Neuronal stem cell (in vitro differentiated cells): Measurements from ENCODE around the gene ZNF581.
A peak's percentile ranks its signal among the peaks of the same experiment; 100 is the strongest.

Experiments used
- DNase-seq: peaks from one replicate; pipeline ENCODE4 v3.0.0-alpha.2; 2013; ENCODE audit warnings: low spot score
- H2AFZ ChIP-seq: one replicate; pipeline ENCODE4 v1.6.1; 2013; ENCODE audit warnings: mild to moderate bottlenecking, low read length, inconsistent platforms
- H2AK5ac ChIP-seq: 2 replicates; pipeline ENCODE4 v1.6.1; 2013; ENCODE audit warnings: low read depth, mild to moderate bottlenecking, inconsistent platforms, low read length, moderate library complexity, mixed read lengths
- H2BK120ac ChIP-seq: 2 replicates; pipeline ENCODE4 v1.6.1; 2013; ENCODE audit warnings: low read depth, mild to moderate bottlenecking, inconsistent platforms, low read length, moderate library complexity, mixed read lengths
- H2BK12ac ChIP-seq: one replicate; pipeline ENCODE4 v1.6.1; 2013; ENCODE audit warnings: low read length, inconsistent platforms
- H2BK15ac ChIP-seq: 2 replicates; pipeline ENCODE4 v1.6.1; 2013; ENCODE audit warnings: mild to moderate bottlenecking, low read length, inconsistent platforms, mixed read lengths
- H2BK5ac ChIP-seq: one replicate; pipeline ENCODE4 v1.6.1; 2013; ENCODE audit warnings: inconsistent platforms, mild to moderate bottlenecking, low read length, moderate library complexity
- H3K14ac ChIP-seq: one replicate; pipeline ENCODE4 v1.6.1; 2013; ENCODE audit warnings: low read length, inconsistent platforms
- H3K18ac ChIP-seq: 2 replicates; pipeline ENCODE4 v1.6.1; 2013; ENCODE audit warnings: low read length, inconsistent platforms
- H3K23ac ChIP-seq: 2 replicates; pipeline ENCODE4 v1.6.1; 2013; ENCODE audit warnings: low read depth, mild to moderate bottlenecking, mixed read lengths, low read length, inconsistent platforms; ENCODE audit not compliant: poor library complexity
- H3K27ac ChIP-seq: replicated peaks from 3 replicates; pipeline ENCODE4 v1.5.1; 2013; ENCODE audit warnings: low read length, inconsistent platforms
- H3K27me3 ChIP-seq, 3 experiments: 2 replicates each; pipeline ENCODE4 v1.6.1; 2013; ENCODE audit warnings: low read length in 3 of 3, mild to moderate bottlenecking in 2 of 3, inconsistent platforms in 1 of 3, low read depth in 1 of 3, mixed read lengths in 1 of 3, moderate library complexity in 1 of 3; ENCODE audit not compliant: control insufficient read depth in 3 of 3, insufficient read depth in 3 of 3
- H3K36me3 ChIP-seq, 2 donors: replicated peaks in 1 of 2; 2 replicates each; pipeline ENCODE4 v1.6.1; 2013; ENCODE audit warnings: low read length in 2 of 2; ENCODE audit not compliant: control insufficient read depth in 2 of 2, insufficient read depth in 2 of 2
- H3K4ac ChIP-seq: 2 replicates; pipeline ENCODE4 v1.6.1; 2013; ENCODE audit warnings: inconsistent platforms, mild to moderate bottlenecking, low read length, moderate library complexity
- H3K4me1 ChIP-seq, 2 donors: 1 replicate in 1 of 2; 2 replicates in 1 of 2; pipeline ENCODE4 v1.6.1; 2013; ENCODE audit warnings: low read length in 2 of 2, low read depth in 1 of 2; ENCODE audit not compliant: control insufficient read depth in 2 of 2, insufficient read depth in 1 of 2
- H3K4me2 ChIP-seq: one replicate; pipeline ENCODE4 v1.6.1; 2013; ENCODE audit warnings: mild to moderate bottlenecking, low read length, inconsistent platforms; ENCODE audit not compliant: insufficient read depth, poor library complexity, severe bottlenecking
- H3K4me3 ChIP-seq, 2 donors: 2 replicates each; pipeline ENCODE4 v1.5.1; 2013; ENCODE audit warnings: low read length in 2 of 2, mild to moderate bottlenecking in 2 of 2, inconsistent platforms in 1 of 2, moderate library complexity in 1 of 2
- H3K79me1 ChIP-seq: one replicate; pipeline ENCODE4 v1.6.1; 2013; ENCODE audit warnings: low read depth, mild to moderate bottlenecking, inconsistent platforms, low read length, moderate library complexity
- H3K9ac ChIP-seq: one replicate; pipeline ENCODE4 v1.6.1; 2013; ENCODE audit warnings: mild to moderate bottlenecking, low read depth, low read length, inconsistent platforms; ENCODE audit not compliant: poor library complexity
- H3K9me3 ChIP-seq, 2 donors: replicated peaks in 1 of 2; 2 replicates each; pipeline versions ENCODE3 to v1.6.1; 2013; ENCODE audit warnings: low read length in 2 of 2, mild to moderate bottlenecking in 2 of 2, inconsistent platforms in 1 of 2, low read depth in 1 of 2, mixed read lengths in 1 of 2, moderate library complexity in 1 of 2; ENCODE audit not compliant: control insufficient read depth in 2 of 2, insufficient read depth in 1 of 2
- H4K8ac ChIP-seq: one replicate; pipeline ENCODE4 v1.6.1; 2013; ENCODE audit warnings: low read depth, mild to moderate bottlenecking, inconsistent platforms, low read length, moderate library complexity
- H4K91ac ChIP-seq: one replicate; pipeline ENCODE4 v1.6.1; 2013; ENCODE audit warnings: low read length, low read depth, mild to moderate bottlenecking, inconsistent platforms; ENCODE audit not compliant: poor library complexity
- WGBS, 2 donors: extraction: QIAGEN DNeasy Blood & Tissue Kit; methylation state at CpG; one replicate each; pipeline ENCODE4 v1.1.7; 2013; ENCODE audit warnings: missing lambda C conversion rate in 2 of 2, mixed read lengths in 1 of 2; ENCODE audit not compliant: insufficient read length in 2 of 2, insufficient replicate concordance in 1 of 2; ENCODE audit errors: extremely low coverage in 2 of 2; 5-methylcytosine and 5-hydroxymethylcytosine counted together

Gene ZNF581

DNA sequence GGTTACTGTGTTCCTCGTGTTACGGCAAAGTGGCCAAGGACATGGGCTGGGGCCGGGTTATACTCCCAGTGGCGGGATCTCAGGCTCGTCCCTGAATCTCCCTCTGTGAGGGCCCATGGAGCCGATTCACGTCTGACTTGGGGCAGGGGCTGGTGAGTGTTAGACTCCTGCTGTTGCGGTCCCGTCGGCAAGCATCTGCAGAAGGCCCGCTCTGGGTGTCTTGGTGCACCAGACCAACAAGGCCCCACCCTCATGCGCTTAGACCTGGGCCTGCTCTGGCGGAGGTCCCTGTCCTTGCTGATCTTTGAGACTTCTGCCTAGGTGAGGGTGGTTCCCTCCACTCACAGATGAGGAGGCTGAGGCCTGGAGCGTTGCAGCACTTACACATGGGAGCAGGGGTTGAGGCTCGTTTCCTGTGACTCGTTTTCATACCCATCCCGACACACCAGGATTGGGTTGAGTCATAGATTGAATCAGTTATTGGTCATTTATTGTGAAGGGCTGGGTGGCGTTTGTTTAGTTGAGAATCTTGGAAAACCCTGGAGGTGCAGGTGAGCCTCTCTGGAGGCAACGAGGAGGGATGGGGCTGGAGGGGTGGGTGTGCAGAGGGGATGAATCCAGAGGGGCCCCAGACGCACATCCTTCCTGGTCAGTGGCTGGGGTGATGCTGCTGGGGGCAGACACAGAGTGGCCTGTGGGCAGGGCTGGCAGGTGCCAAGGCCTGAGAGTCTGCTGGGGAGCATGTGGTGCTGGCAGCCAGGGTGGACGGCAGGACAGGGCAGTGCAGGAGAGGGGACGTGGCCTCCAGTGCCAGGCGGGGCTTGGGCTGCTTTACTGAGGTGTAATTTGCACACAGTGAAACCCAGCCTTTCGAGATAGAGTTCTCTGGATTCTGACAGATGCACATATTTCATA is 36.2 kb downstream of the ZNF581 start:
- H2BK12ac ChIP-seq = no peak overlapping the region
- no peak overlapping the region for H2BK5ac ChIP-seq
- no peak overlapping the region for H3K18ac ChIP-seq
- H3K9me3 ChIP-seq = no peaks in the 10 kb centered on the region
- peaks cover 20% of the 10 kb centered on the region for H3K79me1 ChIP-seq
- no peak overlapping the region for H2BK15ac ChIP-seq
- WGBS, 2 donors = no CpG with 5 or more reads among the region's 24 CpGs
- H3K9ac ChIP-seq = peak overlapping the region; percentile 3
- H4K91ac ChIP-seq = no peak overlapping the region
- no peak overlapping the region for H2AK5ac ChIP-seq
- H3K4me3 ChIP-seq = no peak overlapping the region
- H3K4me1 ChIP-seq = peaks cover 3 to 12% of the 10 kb centered on the region in 2 donors
- no peak overlapping the region for H3K4ac ChIP-seq
- H2AFZ ChIP-seq = no peak overlapping the region
- peak overlapping the region; percentile 50 for H3K23ac ChIP-seq
- H4K8ac ChIP-seq = peak overlapping the region; percentile 31
- H3K27me3 ChIP-seq = no peaks in the 10 kb centered on the region
- peak overlapping the region; percentile 58 for H3K14ac ChIP-seq
- DNase-seq = no peak
- H3K36me3 ChIP-seq = peaks cover 33 to 72% of the 10 kb centered on the region in 2 donors
- H3K4me2 ChIP-seq = no peak overlapping the region
- no peak overlapping the region for H2BK120ac ChIP-seq
- no peak overlapping the region for H3K27ac ChIP-seq

DNA sequence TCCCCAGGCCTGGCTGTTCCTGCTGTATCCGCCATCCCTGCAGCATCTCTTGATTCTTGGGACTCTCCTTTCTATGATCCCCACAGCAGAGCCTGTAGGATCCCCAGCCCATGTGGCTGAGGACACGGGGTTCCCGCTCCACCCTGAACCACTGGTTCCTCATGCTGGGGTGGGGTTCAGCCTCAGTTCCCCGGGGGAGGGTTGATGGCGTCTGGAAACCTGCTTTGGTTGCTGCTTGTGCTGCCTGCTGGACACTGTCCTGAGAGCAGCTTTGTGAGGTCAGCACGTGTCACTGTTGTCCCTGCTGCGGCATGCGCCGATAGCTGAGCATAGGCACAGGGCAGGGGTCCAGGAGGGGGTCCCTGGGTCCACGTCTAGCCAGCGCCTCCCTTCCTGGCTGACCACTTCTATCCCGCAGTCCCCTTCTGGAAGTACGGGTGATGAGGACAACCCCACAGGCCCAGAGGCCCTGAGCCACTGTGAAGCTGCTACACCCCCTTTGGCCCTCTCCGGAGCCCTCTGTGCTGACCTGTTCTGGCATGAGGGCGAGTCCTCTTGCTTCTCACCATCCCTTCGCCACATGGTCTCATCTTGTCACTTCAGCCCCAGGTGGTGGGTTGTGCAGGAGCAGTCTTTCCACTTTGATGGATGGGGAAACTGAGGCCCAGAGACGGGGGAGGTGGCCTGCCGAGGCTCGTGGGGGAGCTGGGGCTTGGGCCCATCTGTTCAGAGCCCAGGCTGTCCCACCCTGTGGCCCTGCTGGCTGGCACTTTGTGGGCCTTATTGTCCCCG is 37.1 kb downstream of the ZNF581 start:
- H3K14ac ChIP-seq = no peak overlapping the region
- peaks cover 26% of the 10 kb centered on the region for H3K79me1 ChIP-seq
- H2BK5ac ChIP-seq = no peak overlapping the region
- DNase-seq = no peak
- no peaks in the 10 kb centered on the region for H3K27me3 ChIP-seq
- H2AK5ac ChIP-seq = no peak overlapping the region
- no CpG with 5 or more reads among the region's 20 CpGs for WGBS, 2 donors
- H3K4me1 ChIP-seq = peaks cover 3 to 9% of the 10 kb centered on the region in 2 donors
- H3K4me2 ChIP-seq = peak overlapping the region; percentile 3
- no peak overlapping the region for H3K9ac ChIP-seq
- H2BK15ac ChIP-seq = no peak overlapping the region
- H3K4me3 ChIP-seq = peak overlapping the region in 1 of 2 donors; percentile 21
- H2BK120ac ChIP-seq = no peak overlapping the region
- no peak overlapping the region for H3K27ac ChIP-seq
- no peak overlapping the region for H2BK12ac ChIP-seq
- H3K23ac ChIP-seq = no peak overlapping the region
- no peak overlapping the region for H3K4ac ChIP-seq
- H3K36me3 ChIP-seq = peaks cover 40 to 81% of the 10 kb centered on the region in 2 donors
- no peak overlapping the region for H3K18ac ChIP-seq
- peaks cover 0 to 2% of the 10 kb centered on the region in 2 donors for H3K9me3 ChIP-seq
- H4K91ac ChIP-seq = no peak overlapping the region
- H4K8ac ChIP-seq = no peak overlapping the region
- no peak overlapping the region for H2AFZ ChIP-seq

DNA sequence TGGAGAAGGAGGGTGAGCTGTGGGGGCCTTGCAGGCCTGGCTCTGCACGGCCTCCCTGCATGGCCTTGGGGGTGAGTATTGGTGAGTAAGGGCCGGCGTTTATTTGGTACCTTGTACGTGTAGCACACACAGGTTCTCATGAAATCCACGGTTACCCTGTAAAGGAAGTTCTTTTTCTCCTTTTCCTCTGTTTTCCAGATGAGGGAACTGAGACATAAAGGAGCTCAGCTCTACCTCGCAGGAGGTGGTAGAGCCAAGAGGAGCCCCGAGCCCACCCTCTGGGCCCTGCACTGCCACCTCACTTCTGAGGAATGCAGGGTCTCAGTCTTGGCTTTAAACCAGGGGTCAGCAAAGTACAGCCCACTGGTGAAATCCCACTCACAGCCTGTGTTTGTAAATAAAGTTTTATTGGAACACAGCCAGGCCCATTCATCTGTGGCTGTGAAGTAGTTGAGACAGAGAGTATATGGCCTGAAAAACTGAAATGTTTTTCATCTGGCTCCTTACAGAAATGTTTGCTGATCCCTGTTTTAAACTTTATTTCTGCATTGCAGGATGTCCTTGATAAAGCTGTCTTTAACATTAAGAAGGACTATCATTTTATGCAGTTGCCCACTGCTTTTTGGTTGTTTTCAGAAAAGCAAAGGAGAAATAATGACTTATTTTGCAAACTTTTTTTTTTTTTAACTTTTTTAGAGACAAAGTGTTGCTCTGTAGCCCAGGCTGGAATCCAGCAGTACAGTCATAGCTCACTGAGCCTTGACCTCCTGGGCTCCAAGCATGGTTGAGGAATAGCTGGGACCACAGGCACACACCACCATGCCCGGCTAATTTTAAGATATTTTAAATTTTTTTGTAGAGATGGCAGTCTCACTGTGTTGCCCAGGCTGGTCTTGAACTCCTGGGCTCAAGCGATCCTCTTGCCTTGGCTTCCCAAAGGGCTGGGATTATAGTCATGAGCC is 38.0 kb downstream of the ZNF581 start:
- Histone ChIP-seq H3K4me2 (no peak overlapping the region), H3K4me3 (no peak overlapping the region), H3K79me1 (peaks cover 32% of the 10 kb centered on the region), H2BK5ac (no peak overlapping the region), H3K23ac (no peak overlapping the region), H3K9ac (no peak overlapping the region), H2BK12ac (no peak overlapping the region), H3K14ac (no peak overlapping the region), H4K8ac (no peak overlapping the region), H2AK5ac (no peak overlapping the region), H3K4me1 (peaks cover 0 to 4% of the 10 kb centered on the region in 2 donors), H3K36me3 (peaks cover 45 to 90% of the 10 kb centered on the region in 2 donors), H3K4ac (no peak overlapping the region), H3K18ac (no peak overlapping the region), H3K9me3 (peaks cover 0 to 2% of the 10 kb centered on the region in 2 donors), H3K27ac (no peak overlapping the region), H2BK120ac (no peak overlapping the region), H4K91ac (no peak overlapping the region), H2AFZ (no peak overlapping the region), H2BK15ac (no peak overlapping the region), H3K27me3 (no peaks in the 10 kb centered on the region)
- DNase-seq = no peak
- no CpG with 5 or more reads among the region's 9 CpGs for WGBS, 2 donors
